RKO (cell line): Measurements from ENCODE around the gene SIX3.
A peak's percentile ranks its signal among the peaks of the same experiment; 100 is the strongest.

Experiments
- DNase-seq: peaks from one replicate; pipeline ENCODE4 v3.0.0-alpha.2; 2016; ENCODE audit warnings: low spot score

Gene SIX3

DNA sequence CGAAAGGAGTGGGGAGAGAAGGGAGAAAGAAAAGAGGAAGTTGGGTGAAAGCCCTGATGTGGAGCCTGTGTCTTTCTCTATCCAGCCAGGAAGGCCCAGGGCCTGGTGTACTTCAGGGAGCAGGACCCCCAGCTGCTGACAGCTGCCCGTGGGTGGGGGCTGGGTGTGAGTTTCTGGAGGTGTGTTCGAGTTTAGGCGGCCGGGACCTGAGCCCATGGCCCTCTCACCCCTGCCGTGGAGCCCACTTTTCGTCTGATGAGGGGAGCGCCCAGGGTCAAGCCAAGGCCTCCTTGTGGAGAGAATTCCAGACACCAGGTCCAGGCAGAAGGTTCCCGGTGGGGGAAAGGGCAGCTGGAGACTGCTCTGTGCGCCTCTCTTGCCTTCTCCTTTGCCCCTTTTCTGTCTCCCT, 2.2 kb downstream of the SIX3 start:
- no peak for DNase-seq

- DNase-seq: no peak
Observed at GRCh38 chr2:44944102-44944951, 2.8 kb downstream of the SIX3 start.

DNA sequence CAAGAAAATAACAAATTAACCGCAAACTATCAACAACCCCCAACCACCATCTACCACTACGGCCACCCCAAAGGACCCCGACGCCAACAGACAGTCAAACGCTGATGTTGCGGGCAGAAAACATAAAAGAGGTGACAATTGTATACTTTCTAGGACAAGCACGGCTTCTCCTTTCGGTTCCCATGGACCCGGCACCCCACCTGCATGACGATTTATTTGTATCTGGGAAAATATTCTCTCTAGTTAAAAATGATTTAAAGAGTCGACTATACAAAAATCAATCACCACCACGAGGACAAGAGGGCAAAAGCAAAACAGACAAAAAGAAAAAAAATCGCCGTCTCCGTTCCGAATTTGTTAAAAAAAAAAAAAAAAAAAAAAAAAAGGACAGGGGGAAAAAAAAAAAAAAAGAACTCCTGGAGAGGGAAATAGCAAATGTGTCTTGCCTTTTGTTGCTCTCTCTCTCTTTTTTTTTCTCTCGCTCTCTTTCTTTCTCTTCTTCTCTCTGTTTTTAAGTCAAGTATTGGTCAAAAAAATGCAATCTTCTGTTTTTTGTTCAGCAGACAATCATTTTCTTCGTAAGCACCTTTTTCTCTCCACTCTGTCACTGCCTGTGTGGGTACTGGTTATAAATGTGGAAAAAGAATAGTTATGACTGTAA, 3.6 kb downstream of the SIX3 start:
- DNase-seq: no peak

GRCh38 chr2:44945676-44946371, 4.3 kb downstream of the SIX3 start:
- no peak for DNase-seq

DNA sequence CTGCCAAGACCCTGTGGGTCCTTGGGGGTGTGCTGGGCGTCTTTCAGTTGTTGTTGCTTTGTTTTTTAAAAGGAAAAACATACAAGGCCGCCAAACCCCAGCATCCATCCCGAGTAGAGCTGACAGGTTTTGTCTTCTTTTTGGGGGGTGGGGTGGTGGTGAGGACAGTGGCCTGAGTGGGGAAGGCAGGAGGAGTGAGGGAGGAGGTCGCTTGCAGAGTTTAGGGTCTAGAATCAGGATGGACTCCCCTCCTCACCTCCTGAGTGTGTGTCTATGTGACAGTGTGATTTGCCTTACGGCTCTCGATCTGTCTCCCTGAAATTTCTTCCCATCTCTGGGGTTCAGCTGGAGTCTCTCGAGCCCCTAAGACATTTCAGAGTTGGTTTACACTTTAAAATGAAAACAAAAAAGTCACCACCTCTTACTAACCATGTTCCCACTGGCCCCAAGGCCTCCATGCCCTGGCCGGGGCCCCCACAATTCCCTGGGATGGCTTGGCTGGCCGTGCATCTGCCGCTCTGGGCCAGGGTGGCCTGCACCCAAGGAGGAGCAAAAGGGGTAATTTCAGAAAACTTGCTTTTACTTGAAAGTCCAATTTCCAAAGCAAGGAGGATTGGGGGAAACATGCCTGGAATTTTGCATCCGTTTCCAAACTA, 5.0 kb downstream of the SIX3 start:
- DNase-seq: no peak

DNA sequence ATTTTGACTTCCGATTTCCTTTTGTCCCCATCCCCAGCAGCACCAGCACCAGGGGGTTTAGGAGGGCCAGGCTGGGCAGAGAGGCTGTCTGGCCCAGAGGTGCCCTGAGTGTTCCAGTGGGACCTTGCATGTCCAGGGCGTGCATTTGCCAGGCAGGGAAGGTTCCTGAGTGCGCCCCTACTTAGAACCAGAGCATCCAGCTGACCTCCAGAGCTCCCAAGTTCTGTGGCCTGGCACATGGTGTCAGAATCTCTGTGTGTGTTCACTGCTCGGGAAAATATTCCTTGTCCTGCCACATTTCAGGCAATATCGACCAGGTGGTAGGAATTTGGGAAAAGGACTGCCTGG, 5.5 kb downstream of the SIX3 start:
- no peak for DNase-seq

DNA sequence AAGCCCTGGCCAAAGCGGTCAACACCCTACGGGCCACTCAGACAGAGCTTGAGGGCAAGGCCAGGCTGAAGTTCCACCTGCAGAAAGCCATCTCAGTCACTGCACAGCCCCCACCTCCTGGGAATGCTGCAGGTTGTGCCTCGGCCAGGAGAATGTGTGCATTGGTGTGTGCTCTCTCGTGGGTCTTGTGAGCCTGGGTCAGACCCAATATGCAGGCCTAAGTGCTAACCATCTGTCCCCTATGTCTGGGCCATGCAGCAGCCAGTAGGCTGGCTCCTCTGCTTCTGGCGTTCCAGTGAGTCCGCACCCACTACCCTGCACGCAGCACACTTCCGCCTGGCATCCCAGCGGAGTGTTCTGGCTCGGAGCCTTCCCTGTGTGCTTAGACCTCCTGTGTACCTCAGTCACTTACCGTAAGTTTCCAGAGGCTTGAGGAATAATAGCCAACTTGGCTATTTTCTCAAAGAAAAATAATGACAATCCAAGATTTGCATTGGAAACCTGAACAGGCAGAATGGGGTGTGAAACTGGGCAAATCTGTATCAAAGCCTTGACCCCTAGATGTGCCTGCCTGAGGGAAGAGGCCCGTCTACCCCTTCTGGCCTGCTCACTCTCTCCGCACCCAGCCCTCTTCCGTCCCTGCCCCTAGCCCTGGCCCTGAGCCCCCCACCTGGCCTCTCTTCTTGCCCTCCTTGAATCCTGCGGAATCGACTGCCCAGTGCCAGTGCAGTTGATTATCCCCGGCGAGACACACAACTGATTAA, 7.2 kb downstream of the SIX3 start:
- DNase-seq: no peak

DNA sequence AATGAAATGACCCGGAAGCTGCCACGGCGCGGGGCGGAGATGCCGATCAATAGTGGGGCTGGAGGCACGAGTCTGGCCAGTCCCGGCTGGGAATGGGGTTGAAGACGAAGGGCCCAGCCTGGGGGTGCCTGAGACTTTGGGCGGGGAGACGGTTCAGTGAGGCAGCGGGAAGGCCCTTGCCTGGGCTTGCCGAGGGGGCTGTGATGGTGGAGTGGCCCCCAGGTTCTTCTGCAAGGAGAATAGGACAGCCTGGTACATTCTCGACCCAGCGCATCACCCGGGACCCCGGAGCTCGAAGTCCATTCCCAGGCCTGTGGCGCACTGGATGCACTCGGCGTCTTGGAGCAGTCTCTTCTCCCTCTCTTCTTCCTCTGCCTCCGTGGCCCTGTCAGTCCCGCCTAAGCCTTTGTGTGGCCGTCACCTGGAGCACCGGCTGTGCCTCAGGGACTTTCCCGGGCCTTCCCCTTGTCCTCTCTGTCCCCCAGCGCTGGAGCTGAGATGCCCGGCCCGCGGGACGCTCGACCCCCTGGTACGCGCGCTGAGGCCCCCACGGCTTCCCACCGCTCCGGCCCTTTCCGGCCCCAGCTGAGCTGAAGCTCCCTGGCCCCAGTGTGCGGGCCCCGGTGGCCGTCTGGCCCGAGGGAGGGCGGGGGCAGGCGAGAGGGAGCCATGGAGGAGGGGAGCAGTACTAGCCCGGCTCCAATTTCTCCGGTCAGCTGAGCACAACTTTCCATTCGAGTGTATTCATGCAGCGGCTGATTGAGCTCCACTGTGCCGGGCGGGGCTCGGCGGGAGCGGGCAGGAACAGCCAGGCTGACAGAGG, 8.0 kb downstream of the SIX3 start:
- DNase-seq: no peak

- no peak for DNase-seq
Observed at GRCh38 chr2:44950646-44951045, 9.1 kb downstream of the SIX3 start.

- DNase-seq: no peak
Observed at GRCh38 chr2:44951124-44951523, 9.6 kb downstream of the SIX3 start.

- DNase-seq: no peak
Observed at GRCh38 chr2:44951714-44952113, 10.2 kb downstream of the SIX3 start.

GRCh38 chr2:44952143-44952805, 10.8 kb downstream of the SIX3 start:
- DNase-seq: no peak

- no peak for DNase-seq
Observed at GRCh38 chr2:44952806-44953498, 11.4 kb downstream of the SIX3 start.

DNA sequence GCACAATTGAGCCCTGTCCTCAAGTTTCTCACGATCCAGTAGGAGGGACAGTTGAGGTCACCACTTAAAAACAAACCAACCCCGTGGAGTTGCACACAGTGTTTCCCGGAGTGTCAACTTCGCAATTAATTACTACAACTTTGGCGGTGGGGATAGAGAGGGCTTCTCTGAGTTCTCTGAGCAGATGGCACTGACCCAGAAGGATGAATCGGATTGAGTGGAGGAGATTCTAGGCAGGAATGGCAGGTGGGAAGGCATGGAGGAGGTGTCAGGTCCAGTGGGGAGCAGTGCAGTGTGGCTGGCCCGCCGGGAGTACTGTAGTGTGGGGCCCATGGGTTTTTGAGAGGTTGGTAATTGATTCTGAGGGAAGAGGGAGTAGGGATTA, 12.0 kb downstream of the SIX3 start:
- DNase-seq: no peak

GRCh38 chr2:44954447-44954888, 13.0 kb downstream of the SIX3 start:
- DNase-seq: no peak

DNA sequence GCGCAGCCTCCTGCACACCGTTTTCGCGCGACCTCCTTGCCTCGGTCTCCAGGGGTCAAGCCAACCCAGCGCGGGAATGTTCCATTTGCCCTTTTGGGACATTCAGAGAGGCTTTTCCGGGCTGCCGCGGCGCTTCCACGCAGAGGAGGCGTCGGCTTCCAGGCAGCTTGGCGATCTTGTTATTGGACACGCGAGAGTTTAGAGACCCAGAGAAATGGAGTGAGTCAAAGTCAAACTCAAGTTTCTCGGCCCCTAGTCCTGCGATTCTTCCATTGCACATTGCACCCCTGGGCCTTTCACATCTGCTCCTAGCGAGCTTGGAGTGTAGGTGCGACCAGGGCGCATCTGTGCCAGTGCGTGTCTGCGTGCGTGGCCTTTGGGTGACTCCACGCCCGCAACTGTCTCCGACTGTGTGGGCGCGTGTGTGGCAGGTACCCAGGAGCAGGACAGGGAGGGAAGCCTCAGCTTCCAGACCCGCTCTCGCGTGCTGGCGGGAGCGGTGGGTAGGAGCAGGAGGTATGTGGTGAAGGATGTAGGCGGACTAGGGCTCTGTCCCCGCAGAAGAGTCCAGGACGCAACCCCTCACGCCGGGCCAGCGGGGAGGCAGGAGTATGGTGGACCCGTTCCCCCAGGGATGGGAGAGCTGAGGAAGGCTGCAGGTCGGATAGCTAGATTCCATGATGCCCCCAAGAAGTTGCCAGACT, 13.5 kb downstream of the SIX3 start:
- no peak for DNase-seq

DNA sequence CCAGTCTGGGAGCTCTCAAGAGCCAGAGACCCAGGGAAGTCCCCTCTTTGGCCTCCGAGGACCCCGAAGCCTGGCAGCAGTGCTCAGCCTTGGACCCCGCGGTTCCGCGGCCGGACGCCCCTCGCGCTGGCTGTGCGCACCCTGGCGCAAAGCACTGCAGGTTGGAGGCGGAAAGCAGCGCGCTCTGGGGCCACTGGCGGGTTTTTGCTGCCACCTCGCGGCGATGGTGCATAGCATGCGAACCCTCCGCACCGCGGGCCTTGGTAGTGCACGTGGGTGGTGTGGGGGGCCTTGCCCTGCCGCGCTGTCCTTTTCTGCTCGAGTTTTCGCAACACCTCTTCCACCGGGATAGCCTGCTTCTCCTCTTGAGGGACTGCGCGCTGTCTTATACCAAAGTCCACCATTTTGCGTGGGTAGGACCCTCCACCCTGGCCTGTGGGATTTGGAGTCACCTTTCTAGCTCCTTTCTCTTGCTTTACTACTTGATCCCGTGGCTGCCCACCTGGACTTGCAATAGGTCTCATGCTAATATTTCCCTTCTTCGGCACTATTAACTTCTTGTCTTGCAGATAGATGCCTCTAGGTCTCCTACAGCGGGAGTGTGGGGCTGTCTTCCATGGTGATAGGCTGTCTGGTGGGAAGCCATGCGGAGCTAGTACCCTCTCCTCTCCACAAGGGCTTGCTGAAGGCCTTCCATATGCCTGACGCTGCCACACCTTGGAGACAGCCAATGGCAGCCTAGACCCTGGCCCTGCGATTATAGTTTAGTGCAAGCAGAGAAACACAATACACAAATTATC, 14.3 kb downstream of the SIX3 start:
- DNase-seq: peak; percentile 64

DNA sequence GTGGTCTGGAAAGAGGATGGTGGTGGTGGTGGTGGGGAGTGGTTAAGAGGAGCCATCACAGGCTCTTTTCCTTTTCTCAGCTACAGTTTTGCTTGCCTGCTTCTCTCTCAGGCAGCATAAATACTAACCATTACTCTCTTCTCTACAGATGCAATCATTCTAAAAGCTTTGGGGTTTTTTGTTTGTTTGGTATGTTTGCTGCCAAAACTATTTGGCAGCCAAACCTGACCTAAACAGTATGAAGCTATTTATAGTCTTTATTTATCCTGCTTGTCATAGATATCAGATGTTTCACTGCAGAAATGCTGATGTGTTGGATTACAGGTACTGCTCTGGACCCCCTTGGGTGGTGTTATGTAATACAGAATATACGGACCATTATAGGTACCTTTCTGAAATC, 15.3 kb downstream of the SIX3 start:
- no peak for DNase-seq
